ENCODE results near the gene ZNF511.
"Not testable (repeated sequence)": the region's sequence is repeated elsewhere in the genome, so short reads cannot be mapped to it uniquely, and the experiment has no call there.

The ZNF511 gene

GRCh38 chr10:133308421-133309099 is at the start of gene ZNF511, which contains the start of gene TUBGCP2:
TSS of gene ZNF511 (plus strand) at chr10:133308914. CDS start at chr10:133308944, 30 bp downstream.
TSS of gene TUBGCP2 (minus strand) at chr10:133308872. CDS start at chr10:133302941, 5,931 bp downstream.
- peak; percentile 87 for DNase-seq

- no peak for DNase-seq
Observed at GRCh38 chr10:133259602-133259989, 49.1 kb upstream of the ZNF511 start.

GRCh38 chr10:133260895-133261725 is 47.6 kb upstream of the ZNF511 start:
- no peak for DNase-seq

GRCh38 chr10:133261726-133262325 is 46.9 kb upstream of the ZNF511 start:
- peak; percentile 49 for DNase-seq

GRCh38 chr10:133262696-133263095 is 46.0 kb upstream of the ZNF511 start:
- DNase-seq: no peak

- no peak for DNase-seq
Observed at GRCh38 chr10:133263674-133264073, 45.0 kb upstream of the ZNF511 start.

GRCh38 chr10:133264461-133264860 is 44.3 kb upstream of the ZNF511 start:
- DNase-seq: no peak

- DNase-seq: not testable (repeated sequence)
Observed at GRCh38 chr10:133265052-133265451, 43.7 kb upstream of the ZNF511 start.

GRCh38 chr10:133266056-133266795 is 42.5 kb upstream of the ZNF511 start:
- DNase-seq: no peak

GRCh38 chr10:133267293-133267692 is 41.4 kb upstream of the ZNF511 start:
- no peak for DNase-seq

- DNase-seq: no peak
Observed at GRCh38 chr10:133267829-133268228, 40.9 kb upstream of the ZNF511 start.

- no peak for DNase-seq
Observed at GRCh38 chr10:133268532-133268931, 40.2 kb upstream of the ZNF511 start.

GRCh38 chr10:133269367-133269766 is 39.3 kb upstream of the ZNF511 start:
- DNase-seq: no peak

GRCh38 chr10:133270204-133270603 is 38.5 kb upstream of the ZNF511 start:
- DNase-seq: no peak

- DNase-seq: no peak
Observed at GRCh38 chr10:133270773-133271297, 37.9 kb upstream of the ZNF511 start.

- DNase-seq: no peak
Observed at GRCh38 chr10:133271521-133272300, 37.0 kb upstream of the ZNF511 start.

GRCh38 chr10:133272301-133272963 is 36.3 kb upstream of the ZNF511 start:
- no peak for DNase-seq

- no peak for DNase-seq
Observed at GRCh38 chr10:133272964-133273420, 35.7 kb upstream of the ZNF511 start.

GRCh38 chr10:133273534-133274143 is 35.1 kb upstream of the ZNF511 start:
- no peak for DNase-seq
